AG09309 (cell line): ENCODE results near the gene KRTAP20-2.

Experiments
- DNase-seq: peaks from one replicate; pipeline ENCODE4 v3.0.0-alpha.2; 2010; ENCODE audit warnings: low read depth
- H3K4me3 ChIP-seq: 2 replicates; pipeline ENCODE4 v1.5.1; 2011; ENCODE audit warnings: mild to moderate bottlenecking, low read depth, low read length, moderate library complexity; ENCODE audit not compliant: control insufficient read depth
- CTCF ChIP-seq: IDR thresholded peaks from 2 replicates; pipeline ENCODE4 v1.5.1; 2011; ENCODE audit warnings: mild to moderate bottlenecking, low read depth, low read length, inconsistent platforms; ENCODE audit not compliant: insufficient read depth, control insufficient read depth; ENCODE audit errors: missing control alignments

KRTAP20-2 gene

DNA sequence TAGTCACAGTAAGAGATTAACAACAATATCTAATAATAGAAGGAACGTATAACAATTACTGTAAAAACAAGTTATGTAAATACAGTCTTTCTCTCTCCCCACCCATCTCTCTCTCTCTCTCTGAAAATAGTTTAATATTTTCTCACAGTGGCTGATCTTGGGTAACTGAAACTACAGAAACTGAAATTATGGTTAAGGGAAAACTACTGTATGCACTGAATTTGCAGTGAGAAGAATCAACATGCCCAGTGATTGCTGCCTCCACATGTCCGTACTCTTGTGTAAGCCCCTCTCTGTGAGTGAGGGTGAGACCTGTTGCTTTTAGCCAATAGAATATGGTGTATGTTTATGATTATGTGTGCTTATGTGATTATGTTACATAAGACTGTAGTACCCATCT lies 22.9 kb upstream of the KRTAP20-2 start:
- TF ChIP-seq CTCF, result no peak
- no peak for DNase-seq
- no peak overlapping the region for H3K4me3 ChIP-seq

- no peak for DNase-seq
- H3K4me3 ChIP-seq, result no peak within 1 kb of the TSS
- no peak for TF ChIP-seq CTCF
These were observed 21.2 kb upstream of the KRTAP20-2 start, which contains the start of gene KRTAP6-1 for GRCh38 chr21:30613836-30614235. TSS of gene KRTAP6-1 (minus strand) at chr21:30613930. CDS start at chr21:30613904, 26 bp downstream.

DNA sequence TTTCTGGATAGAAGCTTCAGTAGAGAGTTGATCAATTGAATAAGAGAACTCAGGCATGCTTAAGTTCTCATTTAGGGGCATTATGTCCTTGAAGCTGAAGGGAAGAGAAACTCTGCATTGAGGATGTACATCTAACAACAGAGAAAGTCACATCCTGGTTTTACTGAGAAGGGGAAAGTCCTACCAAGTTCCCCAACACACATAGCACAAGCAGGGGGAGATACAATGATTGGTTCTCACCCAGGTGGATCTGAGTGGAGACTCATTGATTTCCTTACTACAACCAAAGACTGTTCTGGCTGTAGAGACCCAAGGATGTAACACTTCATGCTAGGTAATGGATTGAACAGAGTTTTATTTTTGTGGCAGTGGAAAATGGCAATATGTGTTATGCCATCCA lies 19.8 kb upstream of the KRTAP20-2 start:
- no peak overlapping the region for H3K4me3 ChIP-seq
- TF ChIP-seq CTCF, result no peak
- DNase-seq, result no peak

DNA sequence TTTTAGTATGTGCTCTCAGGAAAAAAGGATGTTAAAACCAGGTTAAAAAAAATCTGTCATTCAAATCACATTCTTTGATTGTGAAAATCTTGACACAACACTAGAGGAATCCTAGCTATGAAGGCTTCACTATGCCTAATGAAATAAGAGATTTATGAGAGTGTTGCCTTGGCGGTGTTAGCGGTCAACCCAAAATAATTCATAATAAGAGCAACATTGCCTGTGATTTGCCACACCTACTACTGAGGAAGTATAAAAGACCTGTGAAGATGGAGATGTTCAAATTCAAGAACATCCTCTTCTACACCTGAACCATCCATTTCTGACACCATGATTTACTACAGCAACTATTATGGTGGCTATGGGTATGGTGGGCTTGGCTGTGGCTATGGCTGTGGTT lies 18.9 kb upstream of the KRTAP20-2 start, which contains the start of gene KRTAP20-1:
Gene KRTAP20-1, plus strand, starts transcription at position 301 of the 400 bp plus-strand sequence. Its CDS starts 30 bp downstream, at position 331.
- no peak for TF ChIP-seq CTCF
- DNase-seq, result no peak
- no peak within 1 kb of the TSS for H3K4me3 ChIP-seq

GRCh38 chr21:30620080-30620479 lies 14.9 kb upstream of the KRTAP20-2 start:
- no peak for TF ChIP-seq CTCF
- no peak overlapping the region for H3K4me3 ChIP-seq
- no peak for DNase-seq

- DNase-seq, result no peak
- H3K4me3 ChIP-seq, result no peak within 1 kb of the TSS
- no peak for TF ChIP-seq CTCF
These were observed 14.5 kb upstream of the KRTAP20-2 start, which contains the start of gene KRTAP20-4 for GRCh38 chr21:30620522-30620921. TSS of gene KRTAP20-4 (plus strand) at chr21:30620627.

GRCh38 chr21:30623362-30623761 lies 11.6 kb upstream of the KRTAP20-2 start:
- DNase-seq, result no peak
- TF ChIP-seq CTCF, result no peak

More at GRCh38 chr21:30623362-30623761, 11.6 kb upstream of the KRTAP20-2 start:
- no peak overlapping the region for H3K4me3 ChIP-seq
